Stimulated activated naive CD4-positive, alpha-beta T cell treated with Interleukin-2 at 50 U/mL for 16 hours (primary cell): ENCODE results near the gene ABCB8.

ENCODE experiments used
- DNase-seq: peaks from one replicate; lab custom pipeline; 2025; lab: John Stamatoyannopoulos, UW

The ABCB8 gene

DNA sequence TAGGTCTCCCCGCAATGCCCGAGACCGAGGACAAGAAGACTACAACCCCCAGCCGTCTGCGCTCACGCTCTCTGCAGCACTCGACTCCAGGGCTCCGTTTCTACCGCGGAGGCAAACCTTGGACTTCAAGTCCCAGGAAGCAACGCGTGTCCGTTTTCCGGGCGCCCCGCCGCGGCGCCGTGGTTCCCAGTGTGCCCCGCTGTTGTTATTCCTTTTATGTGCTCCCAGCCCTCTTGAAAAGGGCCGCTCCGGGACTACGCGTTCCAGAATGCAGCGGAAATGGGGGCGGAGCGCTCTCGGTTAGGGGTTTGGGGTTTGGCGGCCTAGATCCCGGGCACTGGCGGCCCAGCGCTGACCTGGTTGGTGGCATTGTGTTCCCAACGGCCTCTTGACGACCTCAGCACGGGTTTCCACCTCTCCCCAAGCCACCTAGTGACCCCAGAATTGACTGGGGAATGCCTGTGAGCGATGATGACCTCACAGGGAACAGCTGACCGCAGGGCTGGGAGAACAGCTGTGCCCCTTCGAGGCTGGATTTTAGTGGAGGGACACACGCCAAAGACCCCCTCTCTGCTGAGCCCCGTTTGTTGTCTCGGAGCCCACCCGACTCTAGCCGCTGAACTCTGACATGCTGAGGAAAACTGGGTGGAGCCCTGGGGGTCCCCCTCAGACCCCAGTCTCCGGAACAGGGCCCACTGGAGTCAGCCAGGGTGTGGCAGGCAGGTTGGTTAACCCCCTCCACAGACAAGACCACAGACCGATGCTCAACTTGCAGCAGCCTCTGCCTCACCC, 29.9 kb downstream of the ABCB8 start:
- DNase-seq, result peak; percentile 98

DNA sequence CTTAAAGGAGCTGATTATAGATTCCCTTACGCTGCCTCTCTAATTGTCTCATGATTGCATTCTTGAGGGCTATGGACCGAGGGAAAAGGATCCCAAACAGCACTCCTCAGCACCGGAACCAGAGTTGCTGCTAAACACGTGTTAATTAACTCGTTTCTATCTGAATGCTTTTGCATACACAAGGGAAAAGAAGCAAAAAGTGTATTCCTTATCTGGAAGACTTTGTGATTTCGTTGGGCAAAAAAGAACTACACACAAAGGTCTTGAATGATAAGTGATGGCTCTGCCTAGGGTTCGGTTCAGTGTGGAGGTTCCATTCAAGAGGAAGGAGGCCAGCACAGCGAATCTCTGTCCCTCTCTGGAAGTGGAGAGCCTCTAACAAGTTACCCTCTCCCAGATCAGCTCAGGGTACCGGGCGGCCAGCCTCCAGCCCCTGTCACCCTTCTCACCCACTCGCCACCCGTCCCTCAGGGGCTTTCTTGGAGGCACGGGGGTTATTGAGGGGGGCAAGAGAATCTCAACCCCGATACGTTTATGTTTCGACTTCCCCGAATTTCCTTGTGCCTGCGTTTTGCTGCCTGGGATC, 30.6 kb downstream of the ABCB8 start:
- DNase-seq, result no peak

DNA sequence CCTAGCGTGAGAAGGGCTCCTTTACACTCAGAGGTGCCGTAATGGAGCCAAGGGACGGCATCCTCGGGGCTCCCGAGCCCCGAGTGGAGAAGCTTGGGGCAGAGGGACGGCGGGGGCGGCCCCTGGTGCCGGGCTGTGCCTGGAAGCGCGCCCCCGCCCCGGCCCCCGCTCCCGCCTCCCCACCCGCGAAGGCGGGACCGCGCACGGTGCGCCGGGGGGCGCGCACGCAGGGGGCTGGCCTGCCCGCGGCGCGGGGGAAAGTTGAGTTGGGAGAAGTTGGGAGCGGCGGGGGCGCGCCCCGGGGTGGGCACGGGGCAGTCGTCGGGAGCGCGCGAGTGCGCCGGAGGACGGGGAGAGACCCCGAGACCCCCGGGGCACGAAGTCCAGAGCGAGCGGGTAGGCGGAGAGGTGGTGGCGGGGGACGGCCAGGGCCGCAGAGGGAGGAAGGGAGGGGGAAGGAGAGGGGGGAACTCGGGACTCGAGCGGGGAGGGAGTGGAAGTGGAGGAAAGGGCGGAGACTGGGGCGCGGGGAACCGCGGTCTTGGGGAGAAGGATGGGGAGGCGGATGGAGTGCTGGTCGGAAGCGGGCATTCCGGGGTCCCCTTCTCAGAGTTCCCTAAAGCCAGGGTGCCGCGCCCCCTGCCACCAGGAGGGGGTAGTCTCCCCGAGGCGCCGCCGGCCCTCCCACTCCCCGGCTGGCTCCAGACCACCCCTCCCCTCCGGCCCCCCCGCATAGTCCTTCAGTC, 31.3 kb downstream of the ABCB8 start, which contains the start of gene SLC4A2:
TSS of gene SLC4A2 (plus strand) at position 223 of the 746 bp plus-strand sequence. CDS start 2,399 bp downstream, outside the sequence.
- peak; percentile 56 for DNase-seq

DNA sequence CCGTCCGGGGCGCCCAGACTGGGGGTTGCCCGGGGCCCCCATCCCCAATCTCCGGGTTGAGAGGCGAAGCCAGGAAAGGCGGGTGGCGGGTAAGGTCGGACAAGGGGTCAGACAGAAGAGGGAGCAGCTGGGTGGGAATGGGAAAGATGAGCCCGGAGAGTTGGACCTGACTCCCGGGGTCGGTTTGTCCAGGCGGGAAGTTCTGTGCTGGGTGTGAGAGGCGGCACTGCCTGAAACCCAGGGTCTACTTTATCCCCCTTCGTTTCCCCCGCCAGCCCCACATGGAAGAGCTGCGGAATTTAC, 31.8 kb downstream of the ABCB8 start:
- DNase-seq, result no peak

- no peak for DNase-seq
These were observed 32.4 kb downstream of the ABCB8 start for GRCh38 chr7:151060416-151061212.

DNA sequence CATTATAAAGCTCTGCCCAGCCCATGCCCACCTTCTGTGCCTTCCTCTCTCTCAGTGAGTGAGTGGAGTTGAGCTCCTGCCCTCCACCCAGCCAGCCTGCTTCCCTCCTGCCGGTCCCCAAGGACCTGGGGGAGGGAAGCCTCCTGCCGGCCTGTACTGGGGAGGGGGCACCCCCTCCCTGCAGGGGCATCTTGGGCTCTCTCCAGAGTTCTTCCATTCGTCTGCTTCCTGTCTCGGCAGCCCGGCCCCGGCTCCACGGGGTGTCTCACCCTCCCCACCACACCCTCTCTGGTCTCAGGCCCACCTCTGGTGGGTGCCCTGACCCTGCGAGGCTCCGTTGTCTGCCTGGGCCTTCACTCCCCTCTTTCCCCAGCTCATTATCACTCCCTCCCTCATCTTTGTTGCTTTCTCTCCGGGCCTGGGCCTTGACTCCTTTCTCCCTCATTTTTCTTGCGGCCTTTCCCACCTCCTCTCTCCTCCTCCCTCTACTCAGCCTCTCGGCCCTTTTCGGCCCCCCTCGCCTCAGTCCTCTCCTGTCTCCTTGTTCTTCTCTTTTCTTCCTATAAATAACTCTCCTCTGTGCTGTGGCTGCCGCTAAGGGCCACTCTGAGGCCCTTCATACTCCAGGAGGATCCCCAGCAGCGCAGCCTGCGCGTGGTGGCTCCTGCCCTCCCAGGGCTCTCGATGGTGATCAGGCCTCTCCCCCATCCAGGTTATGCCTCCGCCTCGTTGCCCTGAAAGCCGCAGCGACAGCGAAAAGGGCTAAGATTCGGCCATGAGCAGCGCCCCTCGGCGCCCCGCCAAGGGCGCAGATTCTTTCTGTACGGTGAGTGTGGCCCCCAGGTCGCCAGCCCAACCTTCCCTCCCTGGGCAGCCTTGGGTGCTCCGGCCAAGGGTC, 33.2 kb downstream of the ABCB8 start:
- DNase-seq, result no peak

- DNase-seq, result no peak
These were observed 33.8 kb downstream of the ABCB8 start for GRCh38 chr7:151062111-151062398.

- DNase-seq, result no peak
These were observed 34.4 kb downstream of the ABCB8 start for GRCh38 chr7:151062399-151063211.

GRCh38 chr7:151063212-151063561, 34.9 kb downstream of the ABCB8 start:
- no peak for DNase-seq

- no peak for DNase-seq
These were observed 36.2 kb downstream of the ABCB8 start for GRCh38 chr7:151064454-151064853.

- DNase-seq, result no peak
These were observed 36.7 kb downstream of the ABCB8 start for GRCh38 chr7:151064993-151065392.

GRCh38 chr7:151065516-151065915, 37.3 kb downstream of the ABCB8 start:
- DNase-seq, result no peak

GRCh38 chr7:151066273-151066974, 38.2 kb downstream of the ABCB8 start:
- no peak for DNase-seq

DNA sequence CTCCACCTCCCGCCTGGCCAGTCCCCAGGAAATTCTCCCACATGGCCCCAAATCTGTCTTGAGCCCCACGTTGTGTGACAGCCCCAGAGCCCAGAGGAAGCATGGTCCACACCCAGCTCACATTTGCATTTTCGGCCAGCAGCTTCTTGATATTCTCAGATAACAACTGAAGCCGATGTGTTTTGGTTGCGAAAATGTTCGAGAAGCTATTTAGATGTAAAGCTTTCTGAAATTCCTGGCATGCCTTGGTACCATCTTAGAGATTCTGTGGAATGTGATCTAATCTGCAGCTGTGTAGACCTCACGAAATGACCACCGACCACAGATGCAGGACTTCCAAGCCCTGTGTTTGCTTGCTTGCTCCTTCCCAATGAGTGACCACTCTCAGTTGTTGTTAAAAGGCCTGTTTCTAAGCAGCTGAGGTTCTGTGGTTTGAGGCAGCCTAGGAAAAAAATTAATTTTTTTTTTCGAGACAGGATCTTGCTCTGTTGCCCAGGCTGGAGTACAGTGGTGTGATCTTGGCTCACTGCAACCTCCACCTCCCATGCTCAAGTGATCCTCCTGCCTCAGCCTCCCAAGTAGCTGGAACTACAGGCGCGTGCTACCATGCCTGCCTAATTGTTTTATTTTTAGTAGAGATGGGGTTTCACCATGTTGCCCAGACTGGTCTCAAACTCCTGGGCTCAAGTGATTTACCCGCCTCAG, 40.0 kb downstream of the ABCB8 start:
- DNase-seq, result no peak

- no peak for DNase-seq
These were observed 41.8 kb downstream of the ABCB8 start for GRCh38 chr7:151069841-151070573.

- DNase-seq, result no peak
These were observed 42.3 kb downstream of the ABCB8 start for GRCh38 chr7:151070574-151070960.

GRCh38 chr7:151071032-151071866, 43.0 kb downstream of the ABCB8 start:
- no peak for DNase-seq

- no peak for DNase-seq
These were observed 45.7 kb downstream of the ABCB8 start for GRCh38 chr7:151073990-151074389.
